ENCODE measurements around the gene LSM3.

LSM3 gene

GRCh38 chr3:14243782-14244181 is 65.2 kb downstream of the LSM3 start:
- DNase-seq, result no peak

- no peak for DNase-seq
Observed at GRCh38 chr3:14244521-14245247, 66.1 kb downstream of the LSM3 start.

- no peak for DNase-seq
Observed at GRCh38 chr3:14245248-14245639, 66.6 kb downstream of the LSM3 start.

- no peak for DNase-seq
Observed at GRCh38 chr3:14245822-14246221, 67.2 kb downstream of the LSM3 start.

GRCh38 chr3:14246414-14246813 is 67.8 kb downstream of the LSM3 start:
- DNase-seq, result no peak

GRCh38 chr3:14248477-14248848 is 69.8 kb downstream of the LSM3 start:
- no peak for DNase-seq

- no peak for DNase-seq
Observed at GRCh38 chr3:14248849-14249523, 70.4 kb downstream of the LSM3 start.

Measured in GDM1 (cell line).